DND-41 (cell line): Measurements from ENCODE around the gene ZFYVE28.

Experiments used
- CTCF ChIP-seq: IDR thresholded peaks from 2 replicates; pipeline ENCODE4 v1.5.1; 2012; ENCODE audit warnings: borderline replicate concordance, low read length, moderate library complexity, mild to moderate bottlenecking; ENCODE audit not compliant: poor library complexity, severe bottlenecking; ENCODE audit errors: extremely low read depth
- EZH2 ChIP-seq: IDR thresholded peaks from 3 replicates; pipeline ENCODE4 v1.6.1; 2012; ENCODE audit warnings: borderline replicate concordance, low read depth, mild to moderate bottlenecking, moderate library complexity, low read length, inconsistent platforms; ENCODE audit not compliant: severe bottlenecking

- TF ChIP-seq CTCF: no peak
- TF ChIP-seq EZH2: no peak
Observed at GRCh38 chr4:2273657-2274319, 144.7 kb downstream of the ZFYVE28 start.
